22Rv1 (cell line): Measurements from ENCODE around the gene MAGEA3.
"Not testable (repeated sequence)": the region's sequence is repeated elsewhere in the genome, so short reads cannot be mapped to it uniquely, and the experiment has no call there.

Source experiments
- CTCF ChIP-seq: fragments of 450-650 bp; IDR thresholded peaks from 2 replicates; pipeline ENCODE4 v1.5.1; 2017; ENCODE audit warnings: mild to moderate bottlenecking
- ZFX ChIP-seq: fragments of 450-650 bp; IDR thresholded peaks from 2 replicates; pipeline ENCODE4 v1.6.1; 2017; ENCODE audit warnings: antibody characterized with exemption, borderline replicate concordance

DNA sequence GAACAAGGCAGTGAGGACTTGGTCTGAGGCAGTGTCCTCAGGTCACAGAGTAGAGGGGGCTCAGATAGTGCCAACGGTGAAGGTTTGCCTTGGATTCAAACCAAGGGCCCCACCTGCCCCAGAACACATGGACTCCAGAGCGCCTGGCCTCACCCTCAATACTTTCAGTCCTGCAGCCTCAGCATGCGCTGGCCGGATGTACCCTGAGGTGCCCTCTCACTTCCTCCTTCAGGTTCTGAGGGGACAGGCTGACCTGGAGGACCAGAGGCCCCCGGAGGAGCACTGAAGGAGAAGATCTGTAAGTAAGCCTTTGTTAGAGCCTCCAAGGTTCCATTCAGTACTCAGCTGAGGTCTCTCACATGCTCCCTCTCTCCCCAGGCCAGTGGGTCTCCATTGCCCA, 1.8 kb downstream of the MAGEA3 start:
- not testable (repeated sequence) for TF ChIP-seq CTCF, ZFX
